H1 (cell line): Measurements from ENCODE around the gene RASA4B. TPM values are rescaled to one million over a fixed set of nuclear protein-coding genes. Genes with fewer than 3 reads are reported as not detected.

Source experiments
- CTCF ChIA-PET: fragments of 300-600 bp; sonication (Branson Sonifier 250); formaldehyde crosslinking; loops from one replicate; lab custom pipeline; 2021; ENCODE audit not compliant: partially characterized antibody; lab: Charles Lee
- POLR2A ChIA-PET: fragments of 300-600 bp; sonication (Branson Sonifier 250); formaldehyde crosslinking; loops from one replicate; lab custom pipeline; 2021; ENCODE audit warnings: inconsistent platforms; ENCODE audit not compliant: partially characterized antibody; lab: Charles Lee
- DNase-seq, 2 experiments: peaks; one replicate each; pipeline versions ENCODE4 v3.0.0 to v3.0.0-alpha.2; 2010 to 2022; ENCODE audit warnings: low spot score in 2 of 2, low read depth in 1 of 2, mixed read lengths in 1 of 2
- FAIRE-seq: peaks from 2 replicates; lab custom pipeline; 2011; peaks lifted over from hg19 to GRCh38; lab: Jason Lieb, UNC
- H2AFZ ChIP-seq: 2 replicates; pipeline ENCODE4 v1.8.1; 2012; ENCODE audit warnings: low read length, inconsistent platforms
- H2AK5ac ChIP-seq: 2 replicates; pipeline ENCODE4 v1.6.1; 2013; ENCODE audit warnings: low read depth, low read length
- H2BK120ac ChIP-seq: replicated peaks from 2 replicates; pipeline ENCODE3; 2013; ENCODE audit warnings: low read depth, low read length, inconsistent platforms
- H2BK12ac ChIP-seq: 2 replicates; pipeline ENCODE4 v1.6.1; 2013; ENCODE audit warnings: low read depth, low read length
- H2BK15ac ChIP-seq: 2 replicates; pipeline ENCODE4 v1.6.1; 2013; ENCODE audit warnings: low read length
- H2BK20ac ChIP-seq: 2 replicates; pipeline ENCODE4 v1.6.1; 2013; ENCODE audit warnings: low read length
- H2BK5ac ChIP-seq: 2 replicates; pipeline ENCODE4 v1.6.1; 2013; ENCODE audit warnings: low read depth, low read length
- H3K14ac ChIP-seq: 2 replicates; pipeline ENCODE4 v1.6.1; 2013; ENCODE audit warnings: inconsistent platforms; ENCODE audit not compliant: insufficient read length
- H3K18ac ChIP-seq: 2 replicates; pipeline ENCODE4 v1.6.1; 2013; ENCODE audit warnings: low read length; ENCODE audit errors: extremely low read depth
- H3K23ac ChIP-seq: 2 replicates; pipeline ENCODE4 v1.6.1; 2013; ENCODE audit warnings: inconsistent platforms; ENCODE audit not compliant: insufficient read length
- H3K23me2 ChIP-seq: 2 replicates; pipeline ENCODE4 v1.6.1; 2013; ENCODE audit warnings: low read depth, low read length
- H3K27ac ChIP-seq: 2 replicates; pipeline ENCODE4 v1.6.1; 2011; ENCODE audit warnings: low read depth, low read length, inconsistent platforms
- H3K27me3 ChIP-seq, 4 experiments: replicated peaks in 1 of 4; 1 replicate in 1 of 4; 2 replicates in 3 of 4; pipeline versions ENCODE4 v1.6.1 to v1.8.1; 2011 to 2013; ENCODE audit warnings: low read length in 3 of 4, mild to moderate bottlenecking in 3 of 4, inconsistent platforms in 2 of 4, mixed read lengths in 2 of 4, moderate library complexity in 1 of 4; ENCODE audit not compliant: control insufficient read depth in 3 of 4, insufficient read depth in 3 of 4; ENCODE audit errors: extremely low read depth in 1 of 4
- H3K36me3 ChIP-seq, 4 experiments: 2 replicates each; pipeline versions ENCODE4 v1.6.1 to v1.8.1; 2011 to 2013; ENCODE audit warnings: mild to moderate bottlenecking in 4 of 4, low read length in 3 of 4, moderate library complexity in 2 of 4, control low read depth in 1 of 4, inconsistent platforms in 1 of 4; ENCODE audit not compliant: insufficient read depth in 4 of 4, control insufficient read depth in 2 of 4
- H3K4ac ChIP-seq: replicated peaks from 2 replicates; pipeline ENCODE3; 2013; ENCODE audit warnings: low read length, low read depth, mixed read lengths, inconsistent platforms; ENCODE audit not compliant: insufficient read length
- H3K4me1 ChIP-seq, 4 experiments: replicated peaks in 1 of 4; 1 replicate in 1 of 4; 2 replicates in 3 of 4; pipeline versions ENCODE4 v1.6.1 to v1.8.1; 2011 to 2013; ENCODE audit warnings: low read length in 3 of 4, inconsistent platforms in 2 of 4, mixed read lengths in 1 of 4; ENCODE audit not compliant: insufficient read depth in 4 of 4, control insufficient read depth in 3 of 4
- H3K4me2 ChIP-seq, 2 experiments: 2 replicates each; pipeline versions ENCODE4 v1.6.1 to v1.8.1; 2011 to 2013; ENCODE audit warnings: low read depth in 2 of 2, low read length in 2 of 2, control low read depth in 1 of 2, inconsistent platforms in 1 of 2, mild to moderate bottlenecking in 1 of 2; ENCODE audit not compliant: insufficient read depth in 1 of 2
- H3K4me3 ChIP-seq, 4 experiments: fragments of 200-600, 300-600 bp in 1 of 4; sonication (generic), shearing (Covaris generic), sonication (Bioruptor Twin) in 1 of 4; 2 replicates each; pipeline versions ENCODE4 v1.5.1 to v1.8.1; 2011 to 2016; ENCODE audit warnings: low read length in 4 of 4, low read depth in 3 of 4, control low read depth in 2 of 4, inconsistent platforms in 2 of 4, mild to moderate bottlenecking in 2 of 4, mixed read lengths in 1 of 4, moderate library complexity in 1 of 4; ENCODE audit not compliant: insufficient read depth in 2 of 4; ENCODE audit errors: extremely low read depth in 1 of 4
- H3K56ac ChIP-seq: replicated peaks from 2 replicates; pipeline ENCODE3; 2013; ENCODE audit warnings: low read depth, mild to moderate bottlenecking, mixed read lengths, low read length, inconsistent platforms; ENCODE audit not compliant: insufficient read length
- H3K79me1 ChIP-seq: 2 replicates; pipeline ENCODE4 v1.6.1; 2013; ENCODE audit warnings: low read depth, low read length, control low read depth
- H3K79me2 ChIP-seq, 2 experiments: 2 replicates each; pipeline versions ENCODE4 v1.6.1 to v1.8.1; 2012 to 2013; ENCODE audit warnings: low read length in 2 of 2, mild to moderate bottlenecking in 2 of 2, inconsistent platforms in 1 of 2; ENCODE audit not compliant: insufficient read depth in 2 of 2, control insufficient read depth in 1 of 2
- H3K9ac ChIP-seq, 4 experiments: replicated peaks in 1 of 4; 1 replicate in 1 of 4; 2 replicates in 3 of 4; pipeline versions ENCODE4 v1.6.1 to v1.8.1; 2011 to 2013; ENCODE audit warnings: low read depth in 3 of 4, low read length in 3 of 4, control low read depth in 2 of 4, mild to moderate bottlenecking in 2 of 4, moderate library complexity in 2 of 4, inconsistent platforms in 1 of 4; ENCODE audit errors: extremely low read depth in 1 of 4
- H3K9me3 ChIP-seq, 2 experiments: 2 replicates each; pipeline versions ENCODE4 v1.6.1 to v1.8.1; 2012 to 2013; ENCODE audit warnings: mild to moderate bottlenecking in 2 of 2, moderate library complexity in 2 of 2, control low read depth in 1 of 2, inconsistent platforms in 1 of 2, low read depth in 1 of 2, low read length in 1 of 2, mixed read lengths in 1 of 2; ENCODE audit not compliant: insufficient read depth in 2 of 2
- H4K20me1 ChIP-seq, 2 experiments: replicated peaks in 1 of 2; 2 replicates each; pipeline versions ENCODE3 to v1.8.1; 2011 to 2013; ENCODE audit warnings: inconsistent platforms in 2 of 2, low read length in 2 of 2, mild to moderate bottlenecking in 1 of 2; ENCODE audit not compliant: insufficient read depth in 2 of 2, control insufficient read depth in 1 of 2
- H4K5ac ChIP-seq: 2 replicates; pipeline ENCODE4 v1.6.1; 2013; ENCODE audit warnings: low read length, low read depth, mixed read lengths, inconsistent platforms; ENCODE audit not compliant: insufficient read length
- H4K8ac ChIP-seq: 2 replicates; pipeline ENCODE4 v1.8.0; 2013; ENCODE audit warnings: mild to moderate bottlenecking, moderate library complexity, low read length, inconsistent platforms; ENCODE audit not compliant: insufficient read depth; ENCODE audit errors: extremely low read depth
- H4K91ac ChIP-seq: replicated peaks from 2 replicates; pipeline ENCODE3; 2013; ENCODE audit warnings: low read length, mixed read lengths, inconsistent platforms; ENCODE audit not compliant: insufficient read length
- ATF3 ChIP-seq: IDR thresholded peaks from 2 replicates; pipeline ENCODE4 v1.6.1; 2011; ENCODE audit warnings: low read depth, mild to moderate bottlenecking, low read length; ENCODE audit not compliant: insufficient read depth
- BACH1 ChIP-seq: IDR thresholded peaks from 2 replicates; pipeline ENCODE4 v1.6.1; 2012; ENCODE audit warnings: low read length, improper control_type of control experiment
- CTBP2 ChIP-seq: IDR thresholded peaks from 2 replicates; pipeline ENCODE4 v1.7.0; 2011; ENCODE audit warnings: borderline replicate concordance, mild to moderate bottlenecking, moderate library complexity, mixed read lengths, low read length; ENCODE audit not compliant: insufficient read depth, insufficient read length
- HDAC2 ChIP-seq, 2 experiments: fragments of 300-600 bp in 1 of 2; sonication (generic) in 1 of 2; IDR thresholded peaks; 2 replicates each; pipeline ENCODE4 v1.6.1; 2011 to 2012; ENCODE audit warnings: low read depth in 2 of 2, low read length in 2 of 2, mild to moderate bottlenecking in 2 of 2, moderate library complexity in 2 of 2, borderline replicate concordance in 1 of 2, inconsistent platforms in 1 of 2
- JUN ChIP-seq: IDR thresholded peaks from 2 replicates; pipeline ENCODE4 v1.6.1; 2011; ENCODE audit warnings: low read depth, mild to moderate bottlenecking, improper control_type of control experiment, low read length
- JUND ChIP-seq: IDR thresholded peaks from 2 replicates; pipeline ENCODE4 v1.6.1; 2011; ENCODE audit warnings: mild to moderate bottlenecking, improper control_type of control experiment, low read length
- MAFK ChIP-seq: IDR thresholded peaks from 2 replicates; pipeline ENCODE4 v1.6.1; 2012; ENCODE audit warnings: low read depth, mild to moderate bottlenecking, improper control_type of control experiment, low read length
- RAD21 ChIP-seq, 2 experiments: IDR thresholded peaks in 1 of 2; conservative IDR thresholded peaks in 1 of 2; 2 replicates each; pipeline ENCODE4 v1.6.1; 2011; ENCODE audit warnings: low read depth in 2 of 2, low read length in 2 of 2, improper control_type of control experiment in 1 of 2, inconsistent platforms in 1 of 2, mild to moderate bottlenecking in 1 of 2, moderate library complexity in 1 of 2
- WGBS, 2 experiments: shearing (Covaris generic) in 1 of 2; methylation state at CpG; one replicate each; pipeline versions ENCODE4 v1.1.6 to v1.1.7; 2013 to 2015; ENCODE audit warnings: low lambda C conversion rate in 2 of 2, mixed read lengths in 2 of 2, inconsistent platforms in 1 of 2, low coverage in 1 of 2, missing lambda C conversion rate in 1 of 2; ENCODE audit not compliant: insufficient replicate concordance in 2 of 2, insufficient coverage in 1 of 2, insufficient read length in 1 of 2; ENCODE audit errors: extremely low coverage in 1 of 2, missing lambda C conversion rate in 1 of 2; 5-methylcytosine and 5-hydroxymethylcytosine counted together
- polyA plus RNA-seq, 7 experiments: library from polyadenylated mRNA; depleted of rRNA in 3 of 7; stranded (reverse) in 5 of 7; unstranded in 2 of 7; fragments of >200 nt in 5 of 7; fragments of 200-250 nt in 2 of 7; gene quantifications; 1 replicate in 5 of 7; 2 replicates in 1 of 7; 4 replicates in 1 of 7; pipeline versions ENCODE4 v1.2.1 to v1.2.3, GENCODE V29; 2011 to 2013; ENCODE audit warnings: missing spikeins in 2 of 7, mixed read lengths in 2 of 7
- total RNA-seq: library from RNA; stranded (reverse); fragmentation: NEBNext Ultra II Directional; extraction: Animal tissue kit (Norgen Biotek cat#: 25700); gene quantifications from 2 replicates; pipeline ENCODE4 v1.2.1, GENCODE V29; 2021

Gene RASA4B
- total and polyA plus RNA-seq, 2 of the 8 experiments (the other 6 are each of a cell fraction or from before 2014, with no cell fraction given) = 3.4 to 6.7 TPM

GRCh38 chr7:102434039-102434486 is 83.5 kb downstream of the RASA4B start:
- Histone ChIP-seq H3K4me1 (peaks cover 0 to 8% (median 5%) of the 10 kb centered on the region in 4 experiments; a peak in 5 of 7 replicates), H3K23ac (no peak overlapping the region), H3K4ac (no peak overlapping the region), H3K27me3 (no peaks in the 10 kb centered on the region), H2BK5ac (0 out of 2 replicates have a peak overlapping the region, but pooled peaks have one; percentile 35), H3K18ac (peak overlapping the region; percentile 32; the same call in 1 of the 2 replicates), H3K79me1 (no peaks in the 10 kb centered on the region), H2AFZ (no peak overlapping the region), H3K79me2 (no peaks in the 10 kb centered on the region), H3K36me3 (peaks cover 0 to 2% (median 0%) of the 10 kb centered on the region in 4 experiments; a peak in 2 of 8 replicates), H3K56ac (no peak overlapping the region), H4K8ac (no peak overlapping the region), H3K14ac (no peak overlapping the region), H2BK15ac (no peak overlapping the region), H2BK12ac (no peak overlapping the region), H3K4me3 (peak overlapping the region; percentile 62 to 78 (median 74)), H4K20me1 (peaks cover 0 to 3% of the 10 kb centered on the region in 2 experiments), H3K27ac (no peak overlapping the region), H2BK20ac (no peak overlapping the region), H3K4me2 (peak overlapping the region; percentile 77 to 85), H3K23me2 (peaks cover 3% of the 10 kb centered on the region; the same call in 1 of the 2 replicates), H3K9ac (no peak overlapping the region), H3K9me3 (no peaks in the 10 kb centered on the region), H2BK120ac (no peak overlapping the region), H4K5ac (no peak overlapping the region), H4K91ac (no peak overlapping the region), H2AK5ac (0 out of 2 replicates have a peak overlapping the region, but pooled peaks have one; percentile 70)
- FAIRE-seq (no peak), DNase-seq (no peak)
- 75% methylated on average over 5 of the region's 9 CpGs; no CpG with 5 or more reads in 1 of the 2 experiments for WGBS, 2 experiments
- ChIA-PET POLR2A (interaction anchor here (2.3 to 3.6 kb wide), 2 partner anchors 8 to 10 kb away, joined by 8 to 16 read pairs; no protein-coding TSS in a partner anchor), CTCF (interaction anchor here (0.8 to 0.9 kb wide), 2 partner anchors 20 to 154 kb away, joined by 3 read pairs; no protein-coding TSS in a partner anchor)
- TF ChIP-seq RAD21 (IDR thresholded peaks at IDR 0.05 in 1 of 2, conservative IDR thresholded peaks at IDR 0.05 in 1 of 2; ENCODE audit: low read depth in 2 of 2, low read length in 2 of 2) (no peak), BACH1 (no peak), JUND (no peak), JUN (no peak), CTBP2 (no peak), ATF3 (no peak), HDAC2 (IDR thresholded peaks at IDR 0.05; ENCODE audit: borderline replicate concordance in 1 of 2, low read depth in 2 of 2, low read length in 2 of 2) (no peak), MAFK (no peak)
